NCI-H748 (cell line): ENCODE measurements around the gene RBP5.
A peak's percentile ranks its signal among the peaks of the same experiment; 100 is the strongest.

ENCODE experiments used
- DNase-seq: peaks from one replicate; lab custom pipeline; 2025; ENCODE audit not compliant: unreplicated experiment; lab: John Stamatoyannopoulos, UW

The RBP5 gene

DNA sequence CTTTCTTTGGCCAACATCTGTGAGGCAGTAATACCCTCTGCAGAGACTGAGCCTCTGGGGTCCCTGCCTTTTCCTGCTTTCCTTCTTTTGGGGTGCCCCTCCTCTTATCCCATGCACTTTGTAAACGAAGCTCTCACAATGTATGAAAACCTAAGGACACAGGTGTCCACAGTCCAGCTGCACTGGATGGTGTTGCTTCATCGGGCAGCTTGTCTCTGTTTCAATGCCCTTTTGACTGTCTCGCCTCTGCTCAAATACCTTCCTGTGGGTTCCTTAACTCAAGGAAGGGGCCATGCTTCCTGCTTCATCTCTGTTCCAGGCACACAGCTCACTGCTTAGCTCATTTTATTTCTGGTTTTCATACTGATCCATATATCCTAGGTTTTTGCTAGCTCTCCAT, 26.1 kb downstream of the RBP5 start:
- DNase-seq: no peak

DNA sequence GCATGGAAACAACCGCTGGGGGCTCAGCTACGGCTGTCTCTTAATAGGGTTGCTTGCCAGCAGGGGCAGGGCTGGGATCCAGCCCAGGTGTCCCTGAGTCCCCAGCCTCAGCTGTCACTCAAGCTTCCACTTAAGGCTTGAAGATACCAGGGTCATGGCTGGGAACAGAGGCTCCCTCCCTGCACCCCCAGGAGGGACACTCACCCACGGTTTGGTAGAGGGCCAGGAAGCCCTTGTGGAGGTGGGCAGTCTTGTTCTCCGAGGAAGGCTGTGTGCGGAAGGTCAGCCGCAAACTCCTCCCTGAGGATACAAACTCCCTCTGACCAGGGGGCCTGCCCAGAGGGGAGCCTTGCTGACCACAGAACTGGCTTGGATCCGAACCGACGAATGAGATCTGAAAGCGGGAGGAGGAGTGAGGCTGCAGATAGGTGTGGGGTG, 27.0 kb downstream of the RBP5 start:
- no peak for DNase-seq

DNA sequence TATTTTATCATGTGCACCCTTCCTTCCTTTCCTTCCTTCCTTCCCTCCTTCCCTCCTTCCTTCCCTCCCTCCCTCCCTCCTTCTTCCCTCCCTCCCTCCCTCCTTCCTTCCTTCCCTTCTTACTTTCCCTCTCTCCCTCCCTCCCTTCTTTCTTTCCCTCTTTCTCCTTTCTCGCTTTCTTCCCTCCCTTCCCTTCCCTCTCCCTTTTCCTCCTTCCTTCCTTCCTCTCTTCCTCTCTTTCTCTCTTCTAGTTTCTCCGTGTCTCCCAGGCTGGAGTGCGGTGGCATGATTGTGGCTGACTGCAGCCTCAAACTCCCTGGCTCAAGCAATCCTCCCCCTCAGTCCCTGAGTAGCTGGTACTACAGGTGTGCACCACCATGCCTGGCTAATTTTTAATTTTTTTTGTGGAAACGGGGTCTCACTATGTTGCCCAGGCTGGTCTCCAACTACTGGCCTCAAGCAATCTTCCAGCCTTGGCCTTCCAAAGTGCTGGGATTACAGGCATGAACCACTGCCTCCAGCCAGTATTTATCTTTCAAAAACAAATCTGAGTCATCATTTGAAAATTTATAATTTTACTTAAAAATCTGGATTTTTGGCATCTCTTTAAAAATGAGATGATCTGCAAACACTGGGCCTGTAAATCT, 27.5 kb downstream of the RBP5 start:
- no peak for DNase-seq

GRCh38 chr12:7100239-7100638, 28.4 kb downstream of the RBP5 start:
- peak; percentile 3 for DNase-seq

GRCh38 chr12:7099290-7099996, 29.2 kb downstream of the RBP5 start:
- no peak for DNase-seq

GRCh38 chr12:7096979-7097378, 31.7 kb downstream of the RBP5 start:
- peak; percentile 22 for DNase-seq

- DNase-seq: peak; percentile 5
These were observed 32.4 kb downstream of the RBP5 start for GRCh38 chr12:7096006-7096932.

DNA sequence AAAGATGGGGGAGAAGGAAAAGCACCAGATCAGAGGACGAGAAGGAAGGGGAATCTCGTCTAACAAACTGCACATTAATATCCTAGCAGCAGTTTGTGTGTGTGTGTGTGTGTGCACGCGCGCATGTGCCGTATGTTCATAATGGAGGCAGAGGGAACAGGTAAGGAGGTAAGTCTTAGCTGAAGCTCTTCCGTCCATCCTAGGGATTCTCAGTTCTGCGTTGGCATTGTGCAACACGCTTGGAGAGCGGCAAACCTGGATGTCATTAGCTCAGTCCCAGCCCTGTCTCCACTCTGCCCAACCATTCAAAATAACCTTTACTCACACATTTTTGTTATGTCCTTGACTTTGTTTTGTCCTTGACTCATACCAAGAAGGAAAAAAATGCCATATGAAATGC, 34.8 kb downstream of the RBP5 start:
- no peak for DNase-seq

GRCh38 chr12:7093486-7093885, 35.2 kb downstream of the RBP5 start:
- DNase-seq: no peak

- DNase-seq: no peak
These were observed 35.7 kb downstream of the RBP5 start for GRCh38 chr12:7092986-7093460.

- DNase-seq: peak; percentile 29
These were observed 36.3 kb downstream of the RBP5 start, which contains the start of gene C1R for GRCh38 chr12:7092229-7092985. C1R (minus strand) TSS chr12:7092445; CDS start chr12:7092388, 57 bp downstream.

DNA sequence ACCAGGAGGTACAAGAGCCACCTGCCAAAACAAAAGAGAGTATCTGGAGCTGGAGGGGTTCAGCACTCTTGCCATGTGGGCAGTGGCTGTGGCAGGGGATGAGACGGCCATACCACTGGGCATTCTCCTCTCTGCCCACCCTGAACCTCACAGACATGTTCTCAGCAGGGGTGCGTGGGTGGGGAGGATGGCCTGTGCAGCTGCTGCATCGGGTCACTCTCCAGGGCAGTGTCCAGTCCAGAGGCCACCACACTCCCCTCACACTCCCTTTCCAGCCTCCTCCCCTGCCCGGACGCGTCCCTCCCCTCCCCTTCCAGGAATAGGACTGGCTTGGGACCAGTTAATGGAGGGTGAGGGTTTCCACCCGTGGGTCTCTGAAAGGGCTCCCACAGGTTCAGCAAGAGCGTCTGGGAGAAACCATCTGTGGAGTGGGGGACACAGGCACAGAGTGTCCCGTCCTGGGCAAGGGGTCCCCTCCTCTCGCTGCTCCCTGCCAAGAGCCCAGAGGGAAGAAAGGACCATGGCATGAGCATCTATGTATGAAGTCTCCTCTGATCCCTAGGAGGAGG, 36.9 kb downstream of the RBP5 start:
- no peak for DNase-seq

- no peak for DNase-seq
These were observed 37.5 kb downstream of the RBP5 start for GRCh38 chr12:7091171-7091570.

GRCh38 chr12:7090222-7090998, 38.3 kb downstream of the RBP5 start:
- no peak for DNase-seq

- no peak for DNase-seq
These were observed 39.4 kb downstream of the RBP5 start for GRCh38 chr12:7089196-7089871.

DNA sequence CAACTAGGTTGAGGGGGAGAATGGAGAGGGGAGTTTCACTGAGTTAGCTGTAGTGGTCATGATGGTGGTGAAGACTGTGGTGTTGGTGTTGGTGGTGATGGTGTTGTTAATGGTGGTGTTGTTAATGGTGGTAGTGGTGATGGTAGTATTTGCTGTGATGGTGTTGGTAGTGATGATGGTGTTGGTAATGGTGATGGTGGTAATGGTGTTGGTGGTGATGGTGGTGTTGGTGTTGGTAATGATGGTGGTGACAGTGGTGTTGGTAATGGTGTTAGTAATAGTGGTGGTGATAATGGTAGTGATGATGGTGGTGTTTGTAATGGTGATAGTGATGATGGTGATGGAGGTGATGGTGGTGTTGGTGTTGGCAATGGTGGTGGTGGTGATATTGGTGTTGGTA, 45.6 kb downstream of the RBP5 start:
- DNase-seq: no peak

GRCh38 chr12:7081037-7081436, 47.7 kb downstream of the RBP5 start:
- no peak for DNase-seq

DNA sequence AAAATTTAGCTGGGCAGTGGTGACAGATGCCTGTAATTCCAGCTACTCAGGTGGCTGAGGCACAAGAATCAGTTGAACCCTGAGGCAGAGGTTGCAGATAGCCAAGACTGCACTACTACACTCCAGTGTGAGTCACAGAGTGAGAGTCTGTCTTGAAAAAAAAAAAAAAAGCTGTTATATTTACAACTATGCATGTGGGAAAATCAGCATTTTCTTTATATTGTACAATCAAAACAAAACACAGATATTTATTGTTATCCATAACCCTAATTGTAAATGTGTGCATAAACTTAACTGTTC, 48.9 kb downstream of the RBP5 start:
- DNase-seq: no peak

GRCh38 chr12:7078163-7078562, 50.5 kb downstream of the RBP5 start:
- no peak for DNase-seq
